Measurements from ENCODE around the gene AUH. TPM values are rescaled to one million over a fixed set of nuclear protein-coding genes. Genes with fewer than 3 reads are reported as not detected.

Gene AUH
- polyA plus RNA-seq, 1 donor from 2014 or later = 42.6 TPM

GRCh38 chr9:91208419-91208745 is 153.3 kb downstream of the AUH start:
- no peaks in the 10 kb centered on the region for H4K20me1 ChIP-seq (ENCODE audit: insufficient read depth)
- H3K27me3 ChIP-seq (ENCODE audit: insufficient read depth, low read depth, low read length) = no peaks in the 10 kb centered on the region
- no peak overlapping the region for H3K4me3 ChIP-seq (ENCODE audit: low read length)
- H3K27ac ChIP-seq (ENCODE audit: low read length) = no peak overlapping the region
- H3K9ac ChIP-seq (ENCODE audit: low read length) = no peak overlapping the region
- H3K79me2 ChIP-seq (replicated peaks; ENCODE audit: insufficient read depth, low read length) = no peaks in the 10 kb centered on the region
- H3K4me2 ChIP-seq (ENCODE audit: low read length) = no peak overlapping the region
- no peaks in the 10 kb centered on the region for H3K9me2 ChIP-seq (ENCODE audit: insufficient read depth, low read length)
- H2AFZ ChIP-seq (ENCODE audit: low read depth, low read length) = no peak overlapping the region
- H3K36me3 ChIP-seq (ENCODE audit: insufficient read depth, low read length) = no peaks in the 10 kb centered on the region
- no peaks in the 10 kb centered on the region for H3F3A ChIP-seq (ENCODE audit: insufficient read depth, low read length, poor library complexity, severe bottlenecking)
- TF ChIP-seq CTCF (IDR thresholded peaks at IDR 0.05; ENCODE audit: poor library complexity, severe bottlenecking) (no peak), SMC3 (conservative IDR thresholded peaks at IDR 0.05; ENCODE audit: poor library complexity) (no peak), TAF1 (IDR thresholded peaks at IDR 0.05; ENCODE audit: low read depth) (no peak), MXI1 (conservative IDR thresholded peaks at IDR 0.05; ENCODE audit: poor library complexity, severe bottlenecking) (no peak), EZH2 (IDR thresholded peaks at IDR 0.05; ENCODE audit: borderline replicate concordance, insufficient read depth, low read length, poor library complexity, severe bottlenecking) (no peak), EP300 (conservative IDR thresholded peaks at IDR 0.05; ENCODE audit: poor library complexity, severe bottlenecking) (no peak), POLR2AphosphoS5 (IDR thresholded peaks at IDR 0.05) (no peak), REST (IDR thresholded peaks at IDR 0.05; ENCODE audit: borderline replicate concordance) (no peak), RAD21 (conservative IDR thresholded peaks at IDR 0.05) (no peak)
- no peaks in the 10 kb centered on the region for H3K9me3 ChIP-seq (ENCODE audit: low read length)

GRCh38 chr9:91207729-91208418 is 153.8 kb downstream of the AUH start:
- no peaks in the 10 kb centered on the region for H3K9me2 ChIP-seq (ENCODE audit: insufficient read depth, low read length)
- no peak overlapping the region for H3K27ac ChIP-seq (ENCODE audit: low read length)
- no peak overlapping the region for H3K9ac ChIP-seq (ENCODE audit: low read length)
- H2AFZ ChIP-seq (ENCODE audit: low read depth, low read length) = no peak overlapping the region
- H3F3A ChIP-seq (ENCODE audit: insufficient read depth, low read length, poor library complexity, severe bottlenecking) = no peaks in the 10 kb centered on the region
- H3K4me2 ChIP-seq (ENCODE audit: low read length) = no peak overlapping the region
- H3K27me3 ChIP-seq (ENCODE audit: insufficient read depth, low read depth, low read length) = no peaks in the 10 kb centered on the region
- no peaks in the 10 kb centered on the region for H3K9me3 ChIP-seq (ENCODE audit: low read length)
- no peaks in the 10 kb centered on the region for H4K20me1 ChIP-seq (ENCODE audit: insufficient read depth)
- TF ChIP-seq TAF1 (IDR thresholded peaks at IDR 0.05; ENCODE audit: low read depth) = no peak
- no peak for TF ChIP-seq RAD21 (conservative IDR thresholded peaks at IDR 0.05)
- TF ChIP-seq CTCF (IDR thresholded peaks at IDR 0.05; ENCODE audit: poor library complexity, severe bottlenecking) = no peak
- no peak for TF ChIP-seq POLR2AphosphoS5 (IDR thresholded peaks at IDR 0.05)
- no peak for TF ChIP-seq SMC3 (conservative IDR thresholded peaks at IDR 0.05; ENCODE audit: poor library complexity)
- TF ChIP-seq EZH2 (IDR thresholded peaks at IDR 0.05; ENCODE audit: borderline replicate concordance, insufficient read depth, low read length, poor library complexity, severe bottlenecking) = no peak
- no peak for TF ChIP-seq REST (IDR thresholded peaks at IDR 0.05; ENCODE audit: borderline replicate concordance)
- no peak for TF ChIP-seq MXI1 (conservative IDR thresholded peaks at IDR 0.05; ENCODE audit: poor library complexity, severe bottlenecking)
- no peak for TF ChIP-seq EP300 (conservative IDR thresholded peaks at IDR 0.05; ENCODE audit: poor library complexity, severe bottlenecking)
- no peaks in the 10 kb centered on the region for H3K36me3 ChIP-seq (ENCODE audit: insufficient read depth, low read length)
- H3K4me3 ChIP-seq (ENCODE audit: low read length) = no peak overlapping the region
- no peaks in the 10 kb centered on the region for H3K79me2 ChIP-seq (replicated peaks; ENCODE audit: insufficient read depth, low read length)
